Inferior parietal cortex (tissue), 1 donor: ENCODE measurements around the gene HLA-DPB1.

Experiments
- DNase-seq: peaks from one replicate; pipeline ENCODE4 v3.0.0-alpha.2; 2016; ENCODE audit errors: extremely low spot score

HLA-DPB1 gene

DNA sequence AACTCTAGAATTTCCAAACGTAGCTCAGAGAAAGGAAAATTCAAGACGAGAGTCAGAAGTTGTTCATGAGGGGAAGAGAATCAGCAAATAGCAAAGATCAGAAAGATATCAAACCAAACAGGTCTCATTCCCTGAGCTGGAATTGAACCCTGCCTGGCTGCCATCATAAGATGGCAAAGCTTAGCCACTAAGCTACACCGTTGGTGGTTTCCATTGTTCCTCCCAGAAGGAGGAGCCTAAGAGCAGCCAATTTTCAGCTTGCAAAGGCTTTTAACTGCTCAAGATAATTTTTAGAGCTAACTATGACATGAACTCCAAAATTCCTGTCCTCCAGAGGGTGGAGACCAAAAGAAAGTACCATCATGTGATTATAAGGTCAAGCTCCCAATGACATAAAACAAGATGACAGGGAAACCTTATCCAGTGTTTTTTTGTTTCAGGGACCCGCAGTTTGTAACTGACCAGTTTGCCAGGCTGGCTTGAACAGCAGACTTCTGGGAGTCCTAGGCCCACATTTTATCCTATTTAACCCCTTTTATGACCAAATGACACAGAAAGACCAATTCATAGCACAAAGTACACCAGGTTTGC is 60.6 kb downstream of the HLA-DPB1 start:
- DNase-seq: no peak
